HFF-Myc (cell line): Measurements from ENCODE around the gene SHISA6.

ENCODE experiments used
- DNase-seq: peaks from one replicate; pipeline ENCODE4 v3.0.0-alpha.2; 2011; ENCODE audit warnings: low read depth; ENCODE audit errors: extremely low read depth
- H3K4me3 ChIP-seq: replicated peaks from 2 replicates; pipeline ENCODE4 v1.5.1; 2011; ENCODE audit warnings: low read depth, mild to moderate bottlenecking, control low read depth, low read length
- CTCF ChIP-seq: IDR thresholded peaks from 2 replicates; pipeline ENCODE4 v1.5.1; 2012; ENCODE audit warnings: mild to moderate bottlenecking, low read depth, low read length, control low read depth; ENCODE audit errors: missing control alignments

Gene SHISA6

GRCh38 chr17:11356371-11356770 lies 115.4 kb downstream of the SHISA6 start:
- no peak for TF ChIP-seq CTCF
- no peak for DNase-seq
- no peak overlapping the region for H3K4me3 ChIP-seq

- DNase-seq: no peak
These were observed 122.6 kb downstream of the SHISA6 start for GRCh38 chr17:11363565-11364117.

DNA sequence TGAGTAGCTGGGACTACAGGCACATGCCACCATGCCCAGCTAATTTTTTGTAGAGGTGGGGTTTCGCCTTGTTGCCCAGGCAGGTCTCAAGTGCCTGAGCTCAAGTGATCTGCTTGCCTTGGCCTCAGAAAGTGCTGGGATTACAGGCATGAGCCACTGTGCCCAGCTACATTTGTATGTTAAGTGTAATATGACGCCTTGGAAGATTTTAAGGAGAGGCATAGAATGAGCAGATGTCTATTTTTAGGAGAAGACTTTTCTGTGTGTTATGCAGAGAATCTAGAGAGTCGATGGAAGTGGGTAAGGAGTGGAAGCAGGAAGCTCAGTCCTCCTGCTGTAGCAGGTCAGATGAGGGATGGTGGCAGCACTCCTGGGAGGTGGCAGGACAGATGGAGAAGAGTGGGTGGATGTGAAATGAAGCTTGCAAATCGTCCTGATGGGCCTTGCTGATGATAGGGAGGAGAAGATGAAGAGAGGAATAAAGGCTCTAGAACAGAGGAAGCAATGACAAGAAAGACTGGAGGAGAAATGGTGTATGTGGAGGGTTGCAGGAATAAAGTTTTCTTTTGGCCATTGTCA lies 125.3 kb downstream of the SHISA6 start:
- TF ChIP-seq CTCF: no peak
- no peak for DNase-seq
- no peak overlapping the region for H3K4me3 ChIP-seq

More at GRCh38 chr17:11363565-11364117, 122.6 kb downstream of the SHISA6 start:
- no peak for TF ChIP-seq CTCF
- H3K4me3 ChIP-seq: no peak overlapping the region

GRCh38 chr17:11369575-11369974 lies 128.6 kb downstream of the SHISA6 start:
- H3K4me3 ChIP-seq: no peak overlapping the region
- no peak for TF ChIP-seq CTCF
- no peak for DNase-seq

- no peak for TF ChIP-seq CTCF
- no peak for DNase-seq
- H3K4me3 ChIP-seq: no peak overlapping the region
These were observed 131.7 kb downstream of the SHISA6 start for GRCh38 chr17:11372692-11373091.

DNA sequence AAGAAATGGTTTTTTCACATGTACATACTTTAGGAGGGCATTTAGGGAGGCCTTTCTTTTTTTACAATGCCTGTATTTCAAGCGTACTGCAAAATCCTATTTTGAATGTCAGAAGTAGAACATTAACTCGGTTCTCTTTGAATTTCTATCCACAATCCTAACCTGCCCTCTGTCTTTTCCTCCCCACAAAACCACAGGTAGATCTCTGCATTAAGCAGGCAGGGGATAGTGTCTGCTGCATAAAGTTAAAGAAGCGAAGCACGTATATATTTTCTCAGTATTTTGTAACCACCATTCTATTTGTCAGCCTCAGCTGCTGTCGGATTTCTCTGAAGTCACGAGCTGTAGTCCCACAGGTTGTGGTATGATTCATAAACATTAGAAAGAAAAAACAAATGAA lies 137.5 kb downstream of the SHISA6 start:
- no peak for DNase-seq
- H3K4me3 ChIP-seq: no peak overlapping the region
- no peak for TF ChIP-seq CTCF

GRCh38 chr17:11380761-11381160 lies 139.7 kb downstream of the SHISA6 start:
- DNase-seq: no peak
- H3K4me3 ChIP-seq: no peak overlapping the region
- TF ChIP-seq CTCF: no peak
